ENCODE measurements around the gene NOMO2.
"Not testable (repeated sequence)": the region's sequence is repeated elsewhere in the genome, so short reads cannot be mapped to it uniquely, and the experiment has no call there.

Gene NOMO2

DNA sequence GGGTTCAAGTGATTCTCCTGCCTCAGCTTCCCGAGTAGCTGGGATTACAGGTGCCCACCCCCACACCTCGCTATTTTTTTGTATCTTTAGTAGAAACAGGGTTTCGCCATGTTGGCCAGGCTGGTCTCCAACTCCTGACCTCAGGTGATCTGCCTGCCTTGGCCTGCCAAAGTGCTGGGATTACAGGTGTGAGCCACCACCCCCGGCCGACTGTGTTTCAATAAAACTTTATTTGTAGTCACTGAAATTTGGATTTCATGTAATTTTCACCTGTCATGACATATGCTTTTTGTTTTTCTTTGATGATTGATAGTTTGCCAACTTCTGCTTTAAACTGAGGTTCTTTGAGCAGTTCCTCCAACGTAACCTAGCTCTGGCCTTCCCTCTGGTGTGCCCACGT is 12.0 kb upstream of the NOMO2 start:
- DNase-seq = not testable (repeated sequence)

DNA sequence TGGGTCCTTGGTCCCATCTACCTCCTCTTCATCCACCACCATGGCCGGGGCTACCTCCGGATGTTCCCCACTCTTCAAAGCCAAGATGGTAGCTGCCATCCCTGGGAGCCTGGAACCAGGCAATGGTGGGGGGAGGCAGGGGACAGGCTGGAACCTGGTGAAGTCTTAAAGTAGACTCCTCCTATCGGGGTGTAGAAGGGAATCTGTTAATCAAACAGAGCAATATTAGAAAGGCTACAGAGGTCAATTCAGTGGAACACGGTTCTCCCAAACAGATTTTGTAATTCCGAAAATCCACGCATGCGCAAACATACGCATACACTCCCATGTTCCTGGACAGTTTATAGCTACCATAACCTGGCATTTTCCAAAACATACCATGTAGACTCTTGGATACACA is 11.1 kb upstream of the NOMO2 start:
- DNase-seq = not testable (repeated sequence)

DNA sequence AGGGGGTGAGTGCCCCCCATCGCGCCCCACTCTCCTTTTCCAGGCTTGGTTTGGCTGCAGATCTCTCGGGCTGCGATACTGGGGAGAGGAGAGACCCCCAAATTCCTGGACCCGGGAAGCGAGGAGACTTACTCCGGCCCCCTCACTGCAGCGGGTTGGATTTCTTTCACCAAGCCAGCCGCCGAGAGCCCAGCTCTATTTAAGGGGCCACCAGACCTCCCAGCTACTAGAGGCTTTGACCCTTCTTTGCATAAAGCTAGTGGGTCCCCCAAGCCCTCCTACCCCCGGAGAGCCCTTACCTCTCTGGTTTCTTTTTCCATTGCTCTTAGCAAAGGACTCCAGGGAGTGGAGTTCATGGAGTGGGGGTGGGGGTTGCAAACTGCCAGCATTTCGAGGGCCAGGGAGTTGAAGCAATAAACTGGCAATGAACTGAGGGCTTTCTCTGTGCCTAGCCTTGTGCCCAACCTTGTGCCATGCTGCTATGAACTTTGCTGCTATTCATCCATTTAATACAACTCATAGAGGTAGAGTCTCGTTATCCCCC is 9.5 kb upstream of the NOMO2 start:
- DNase-seq = not testable (repeated sequence)

DNA sequence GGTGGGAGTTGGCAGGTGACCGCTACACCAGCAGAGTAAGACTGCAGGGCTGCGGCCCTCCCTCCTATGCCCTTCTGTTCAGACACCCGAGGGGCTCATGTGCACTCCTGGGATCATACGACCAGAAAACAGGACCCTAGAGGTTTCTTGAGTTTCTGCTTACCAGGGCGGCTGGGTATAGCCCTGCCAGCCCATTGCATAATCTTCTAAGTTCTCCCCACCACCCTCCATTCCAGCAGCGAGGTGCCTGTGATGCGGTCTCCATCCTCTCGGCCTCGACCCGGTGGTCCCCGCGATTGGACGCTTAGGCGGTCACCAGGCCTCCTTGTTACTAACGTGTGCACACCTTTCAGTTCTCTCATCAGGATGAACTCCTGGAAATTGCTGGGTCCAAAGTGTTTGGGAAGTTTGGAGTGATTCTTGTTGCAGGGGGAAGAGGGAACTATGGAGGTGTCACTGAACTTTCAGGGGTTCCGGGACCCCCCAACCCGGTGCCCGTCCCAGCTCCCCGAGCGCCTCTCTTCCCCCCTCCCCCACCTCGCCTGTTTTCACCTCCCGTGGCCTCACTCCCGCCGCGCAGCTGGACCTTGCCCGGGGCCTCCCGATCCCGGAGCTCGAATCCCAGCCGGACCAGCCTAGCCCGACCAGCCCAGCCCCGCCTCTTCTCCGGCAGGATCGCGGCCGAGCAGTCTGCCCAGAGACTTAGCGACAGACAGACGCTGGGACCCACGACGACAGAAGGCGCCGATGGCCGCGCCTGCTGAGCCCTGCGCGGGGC is 8.8 kb upstream of the NOMO2 start:
- DNase-seq = not testable (repeated sequence)

DNA sequence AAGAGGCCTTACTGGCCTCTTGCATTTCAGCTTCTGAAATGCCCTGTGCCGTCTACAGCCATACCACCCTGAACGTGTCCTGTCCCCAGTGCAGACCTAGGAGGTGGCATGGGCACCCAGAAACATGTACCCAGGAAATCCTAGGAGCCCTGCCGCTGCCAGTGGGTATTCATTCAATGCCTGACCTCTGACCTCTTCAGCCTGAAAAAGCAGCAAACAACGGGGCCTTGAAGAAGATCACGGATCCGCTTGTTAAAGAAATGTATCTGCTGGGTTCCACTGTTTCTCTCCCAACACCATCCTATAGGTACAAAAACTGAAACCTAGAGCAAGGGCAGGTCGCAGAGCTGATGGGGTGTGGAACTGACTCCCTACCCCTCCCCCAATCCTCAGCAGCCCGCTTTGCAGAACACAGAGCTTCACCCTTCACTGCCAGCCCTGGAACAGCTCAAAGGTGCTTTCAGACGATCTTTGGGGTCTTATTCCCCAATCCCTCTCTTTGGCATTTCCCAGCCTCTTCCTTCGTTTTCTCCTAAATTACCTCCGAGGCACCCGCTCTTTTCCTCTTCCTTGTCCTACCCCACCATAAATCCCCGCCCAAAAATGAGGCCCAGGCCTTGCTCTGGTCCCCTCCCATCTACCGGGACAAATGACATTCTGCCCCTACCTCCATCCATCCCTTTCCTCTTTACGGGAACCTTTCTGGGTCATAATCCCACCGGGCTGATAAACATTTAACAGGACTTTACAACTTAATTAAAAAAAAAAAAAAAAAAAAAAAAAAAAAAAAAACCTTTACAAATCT is 1.3 kb downstream of the NOMO2 start:
- not testable (repeated sequence) for DNase-seq

DNA sequence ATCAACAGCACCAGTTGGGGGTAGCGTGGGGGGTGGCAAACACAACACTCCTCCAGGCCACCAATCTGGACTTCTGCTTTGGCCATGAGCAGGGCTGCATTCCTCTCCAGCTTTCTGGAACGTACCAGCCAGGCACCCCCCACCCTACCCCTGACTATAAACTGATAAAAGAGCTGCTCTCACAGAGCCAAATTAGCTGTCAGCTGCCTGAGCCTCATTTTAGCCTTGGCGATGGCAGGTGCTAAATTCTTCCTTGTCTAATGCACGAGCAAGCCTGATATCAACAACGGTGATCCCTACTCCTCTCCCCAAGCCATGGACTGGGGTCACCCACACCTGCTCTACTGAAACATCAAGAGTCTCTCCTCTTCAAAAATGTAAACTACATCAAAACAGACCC is 8.2 kb downstream of the NOMO2 start:
- not testable (repeated sequence) for DNase-seq

DNA sequence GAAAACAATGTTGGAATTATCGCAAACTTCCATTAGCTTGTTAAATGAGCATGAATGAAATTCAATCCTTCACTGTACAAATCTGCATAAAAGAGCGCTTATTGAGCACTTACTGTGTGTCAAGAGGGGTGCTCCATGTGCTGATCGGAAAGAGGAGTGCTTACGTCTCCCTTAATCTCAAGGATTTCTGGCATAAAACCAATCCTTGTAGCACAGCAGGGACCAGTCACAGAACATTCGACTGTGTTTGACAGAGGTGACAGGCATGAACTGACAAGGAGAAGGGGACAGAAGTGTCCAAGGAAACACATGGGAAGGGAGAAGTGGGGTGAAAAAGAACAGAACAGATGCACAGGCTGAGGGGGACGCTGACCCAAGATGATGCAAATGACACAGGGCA is 14.5 kb downstream of the NOMO2 start:
- DNase-seq = not testable (repeated sequence)

DNA sequence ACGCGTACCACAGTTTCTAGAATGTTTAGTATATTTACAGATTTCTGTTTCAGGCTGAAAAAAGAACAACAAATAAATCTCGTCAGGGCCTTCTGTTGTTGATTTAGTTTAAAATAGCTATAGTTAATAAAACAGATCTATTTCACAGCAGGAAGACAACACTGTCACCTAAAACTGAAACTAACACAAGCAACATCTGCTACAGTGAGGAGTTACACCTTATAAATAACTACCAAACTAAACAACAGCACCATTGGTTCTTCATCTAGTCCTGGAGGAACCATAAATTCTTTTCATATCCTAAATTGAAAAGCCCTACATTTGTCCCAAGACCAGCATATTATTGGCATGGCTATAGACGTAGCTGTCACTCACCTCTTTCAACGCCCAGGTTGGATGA is 15.0 kb downstream of the NOMO2 start:
- DNase-seq = not testable (repeated sequence)

DNA sequence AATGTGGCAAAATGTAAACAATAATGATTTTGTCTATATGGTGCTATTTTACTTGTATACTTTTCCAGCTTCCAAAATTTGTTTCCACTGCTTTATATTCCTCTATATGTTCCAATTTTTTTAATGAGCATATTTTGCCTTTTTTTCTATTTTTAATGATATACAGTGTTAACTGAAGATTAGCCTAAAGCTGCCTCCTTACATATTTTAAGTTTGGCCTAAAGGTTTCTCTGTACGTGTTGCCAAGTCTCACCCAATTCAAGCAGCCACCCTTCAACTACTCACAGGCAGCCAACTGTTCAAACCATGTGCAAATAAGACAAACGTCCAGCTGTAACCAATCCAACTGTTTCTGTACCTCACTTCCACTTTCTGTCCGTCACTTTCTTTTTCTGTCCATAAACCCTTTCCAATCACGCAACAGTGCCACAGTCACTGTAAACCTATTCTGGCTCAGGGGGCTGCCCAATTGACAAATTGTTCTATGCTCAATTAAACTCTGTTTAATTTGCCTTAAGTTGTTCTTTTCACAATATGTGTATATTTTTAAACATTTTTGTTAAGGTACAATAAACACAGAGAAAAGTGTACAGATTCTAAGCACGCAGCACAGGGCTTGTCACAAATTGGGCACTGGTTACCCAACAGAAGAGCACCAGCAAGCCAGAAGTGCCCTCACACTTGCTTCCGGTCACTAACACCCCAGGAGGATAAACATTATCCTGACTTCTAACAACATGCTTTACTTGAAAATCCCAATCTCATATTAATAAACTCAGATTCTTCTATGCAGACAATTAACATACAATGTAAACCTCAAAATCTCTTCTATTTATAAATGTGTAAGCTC is 17.4 kb downstream of the NOMO2 start:
- not testable (repeated sequence) for DNase-seq

DNA sequence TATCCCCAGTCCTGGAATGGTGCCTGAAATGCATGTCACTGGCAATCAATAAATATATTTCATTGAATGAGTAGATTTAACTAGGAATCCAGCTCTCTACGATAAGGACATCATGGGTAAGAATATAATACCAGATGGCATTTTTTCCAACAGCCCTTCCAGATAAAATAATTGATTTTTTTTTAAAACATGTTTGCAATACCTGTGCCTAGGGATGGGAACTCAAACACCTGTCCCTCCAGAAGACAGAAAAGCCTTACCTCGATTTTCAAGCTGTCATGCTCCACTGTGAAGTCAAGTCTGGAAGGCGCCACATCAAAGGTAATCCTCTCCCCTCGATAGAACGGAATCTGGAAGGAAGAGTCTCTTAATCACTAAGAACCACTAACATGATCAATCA is 20.0 kb downstream of the NOMO2 start:
- not testable (repeated sequence) for DNase-seq

DNA sequence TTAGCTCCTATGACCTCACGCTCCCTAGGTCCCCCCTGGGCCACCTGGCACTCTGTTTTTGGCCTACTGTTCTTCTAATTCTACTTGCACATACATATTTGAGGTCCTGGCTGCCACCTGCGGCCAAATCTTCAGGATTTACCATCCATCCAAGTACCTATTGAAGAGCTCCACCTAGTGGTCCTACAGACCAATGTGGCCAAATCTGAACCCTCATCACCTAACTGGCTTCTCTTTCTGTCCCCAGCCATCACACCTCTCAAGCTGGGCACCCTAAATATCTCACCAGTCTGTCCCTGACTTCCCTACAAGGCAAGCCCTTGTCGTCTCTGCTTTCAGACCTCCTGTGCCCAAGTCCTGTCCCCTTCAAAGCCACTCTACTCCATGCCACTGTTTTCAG is 24.9 kb downstream of the NOMO2 start:
- DNase-seq = not testable (repeated sequence)

DNA sequence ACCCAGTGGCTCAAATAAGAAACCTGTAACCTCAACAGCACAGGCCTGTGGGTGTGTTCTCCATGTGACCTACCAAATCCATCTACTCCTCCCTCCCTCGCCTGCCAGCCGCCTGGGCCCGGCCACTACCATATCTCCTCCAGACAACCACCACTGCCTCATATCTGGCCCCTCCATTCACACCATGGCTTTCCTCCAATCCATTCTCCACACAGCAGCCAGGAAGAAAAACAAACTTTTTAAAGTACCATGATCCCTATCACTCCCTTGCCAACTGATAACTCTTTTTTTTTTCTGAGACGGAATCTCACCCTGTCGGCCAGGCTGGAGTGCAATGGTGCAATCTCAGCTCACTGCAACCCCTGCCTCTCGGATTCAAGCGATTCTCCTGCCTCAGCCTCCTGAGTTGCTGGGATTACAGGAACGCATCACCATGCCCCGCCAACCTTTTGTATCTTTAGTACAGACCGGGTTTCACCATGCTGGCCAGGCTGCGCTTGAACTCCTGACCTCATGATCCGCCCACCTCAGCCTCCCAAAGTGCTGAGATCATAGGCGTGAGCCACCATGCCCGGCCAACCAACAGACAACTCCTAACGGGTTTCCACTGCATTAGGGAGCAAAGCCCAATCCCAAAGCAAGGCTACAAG is 26.3 kb downstream of the NOMO2 start:
- not testable (repeated sequence) for DNase-seq

DNA sequence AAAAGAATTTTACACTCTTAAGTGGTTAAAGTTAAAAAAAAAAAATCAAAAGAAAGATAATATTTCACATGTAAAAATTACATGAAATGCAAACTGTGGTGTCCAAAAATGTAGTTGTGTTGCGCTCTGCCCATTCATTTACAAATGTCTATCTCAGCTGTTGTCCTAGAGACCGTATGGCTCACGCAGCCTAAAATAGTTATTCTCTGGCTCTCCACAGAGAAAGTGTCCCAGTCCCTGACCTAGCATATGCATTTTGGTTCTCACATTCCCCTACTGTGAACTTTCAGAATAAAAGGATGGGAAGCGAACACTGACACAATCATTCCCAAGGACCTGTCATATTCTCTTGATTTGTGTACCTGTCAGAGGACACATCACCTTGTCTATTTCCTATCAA is 27.6 kb downstream of the NOMO2 start:
- not testable (repeated sequence) for DNase-seq

DNA sequence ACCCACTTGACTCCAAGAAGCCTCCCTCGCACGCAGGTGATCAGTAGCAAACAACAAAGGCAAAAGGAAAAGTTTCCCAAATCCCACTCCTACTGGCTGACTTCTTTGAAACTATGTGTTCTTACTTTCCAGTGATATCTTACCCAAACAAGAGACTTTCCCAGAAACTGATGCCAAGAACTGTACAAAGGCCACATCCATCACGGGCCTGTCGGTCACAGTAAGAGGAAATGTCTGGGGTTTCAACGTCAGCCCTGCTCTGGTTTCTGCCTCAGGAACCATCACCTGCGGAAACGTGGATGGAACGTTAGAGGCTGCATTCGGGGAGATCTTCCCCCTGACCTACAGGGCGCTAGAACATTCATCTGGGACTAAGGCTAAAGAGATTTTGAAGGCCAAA is 30.6 kb downstream of the NOMO2 start:
- not testable (repeated sequence) for DNase-seq

DNA sequence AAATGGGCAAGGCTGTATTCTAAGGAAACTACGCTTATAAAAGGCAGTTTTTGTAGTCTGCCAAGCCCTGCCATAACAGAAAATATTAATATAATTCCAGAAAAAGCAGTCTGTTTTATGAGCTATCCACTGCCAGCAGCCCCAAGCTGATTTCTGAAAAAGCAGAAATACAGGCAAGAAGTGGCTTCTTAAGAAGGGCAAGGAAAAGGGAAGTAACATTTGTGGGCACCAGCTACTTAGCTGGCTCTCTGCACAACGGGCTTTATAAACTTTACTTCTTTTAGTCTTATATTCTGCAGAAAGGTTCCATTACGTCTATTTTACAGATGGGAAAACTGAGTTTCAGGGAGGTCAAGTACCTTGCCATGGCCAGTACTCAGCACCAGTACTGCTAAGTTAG is 31.6 kb downstream of the NOMO2 start:
- not testable (repeated sequence) for DNase-seq

DNA sequence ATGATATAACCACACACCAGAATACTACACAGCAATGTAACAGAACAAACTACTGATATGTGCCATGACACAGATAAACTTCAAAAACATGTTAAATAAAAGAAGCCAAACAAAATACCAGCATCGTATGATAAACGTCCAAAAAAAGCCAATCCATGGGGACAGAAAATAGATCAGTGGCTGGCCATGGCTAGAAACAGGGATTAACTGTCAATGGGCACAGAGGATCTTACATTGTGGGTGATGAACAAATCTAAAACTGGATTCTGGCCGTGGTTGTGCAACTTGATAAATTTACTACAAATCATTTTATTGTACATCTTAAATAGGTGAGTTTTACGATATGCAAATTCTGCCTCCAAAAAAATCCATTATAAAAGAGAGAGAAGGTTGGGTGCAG is 35.4 kb downstream of the NOMO2 start:
- not testable (repeated sequence) for DNase-seq

DNA sequence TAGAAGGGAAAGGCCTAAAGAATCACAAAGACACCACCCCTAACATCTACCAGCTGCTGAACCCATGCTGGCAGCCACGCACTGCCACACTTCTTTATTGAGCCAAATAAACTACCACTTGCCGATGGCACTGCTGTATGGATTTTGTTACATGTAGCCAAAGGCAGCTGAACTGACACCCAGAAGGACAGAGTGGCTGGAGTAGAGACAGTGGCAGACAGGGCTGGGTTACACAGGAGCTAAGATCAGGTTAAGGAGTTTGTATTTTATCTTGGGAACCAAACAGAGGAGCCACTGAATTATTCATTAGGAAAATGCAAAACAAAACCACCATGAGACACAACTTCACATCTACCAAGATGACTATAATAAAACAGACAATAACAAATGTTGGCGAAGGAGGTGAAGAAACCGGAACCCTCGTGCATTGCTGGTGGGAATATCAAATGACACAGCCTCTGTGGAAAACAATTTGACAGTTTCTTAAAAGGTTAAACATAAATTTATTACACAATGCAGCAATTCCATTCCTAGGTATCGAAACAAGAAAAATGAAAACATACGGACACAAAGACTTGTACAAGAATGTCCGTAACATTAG is 35.9 kb downstream of the NOMO2 start:
- DNase-seq = not testable (repeated sequence)

DNA sequence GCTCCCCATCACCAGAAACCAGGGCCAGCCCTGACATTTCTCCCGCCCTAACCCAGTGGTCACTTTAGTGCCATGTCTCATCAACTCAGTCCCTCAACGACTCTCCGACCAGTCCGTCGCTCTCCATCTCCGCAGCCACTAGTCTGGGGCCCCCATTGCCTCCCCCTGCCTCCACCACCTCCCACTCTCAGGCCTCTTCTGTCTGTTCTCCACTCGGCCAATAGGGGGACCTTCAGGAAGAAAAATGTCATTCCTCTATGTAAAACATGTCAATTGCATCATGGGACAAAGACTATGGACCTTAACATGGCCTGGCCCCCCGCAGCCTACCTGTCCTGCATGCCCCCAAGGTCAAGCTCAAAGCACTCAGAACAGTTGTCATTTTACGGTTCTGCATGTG is 39.3 kb downstream of the NOMO2 start:
- not testable (repeated sequence) for DNase-seq

DNA sequence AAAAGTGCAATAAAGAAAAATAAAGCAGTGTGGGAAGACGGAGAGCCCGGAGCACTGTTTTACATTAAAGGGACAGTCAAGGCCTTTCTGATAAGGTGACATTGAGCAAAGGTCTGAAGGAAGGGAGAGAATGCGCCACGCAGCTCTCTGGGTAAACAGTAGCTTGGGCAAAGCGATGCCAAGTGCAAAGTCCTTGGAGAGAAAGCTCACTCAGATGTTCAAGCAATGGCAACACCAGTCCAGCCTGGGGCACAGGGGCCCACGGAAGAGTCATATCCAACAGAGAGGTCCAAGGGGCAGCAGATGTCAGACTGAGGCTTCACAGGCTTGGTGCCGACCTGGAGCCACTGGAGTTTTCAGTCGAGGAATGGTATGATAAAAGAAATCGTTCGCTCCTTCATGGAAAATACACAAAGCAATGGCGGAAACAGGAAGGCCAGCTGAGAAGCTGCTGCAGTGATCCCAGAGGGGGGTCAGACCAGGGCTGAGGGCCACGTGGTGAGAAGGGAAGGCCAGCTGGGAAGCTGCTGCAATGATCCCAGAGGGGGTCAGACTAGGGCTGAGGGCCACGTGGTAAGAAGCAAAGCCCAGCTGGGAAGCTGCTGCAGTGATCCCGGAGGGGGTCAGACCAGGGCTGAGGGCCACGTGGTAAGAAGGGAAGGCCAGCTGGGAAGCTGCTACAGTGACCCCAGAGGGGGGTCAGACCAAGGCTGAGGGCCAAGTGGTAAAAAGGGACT is 40.3 kb downstream of the NOMO2 start:
- not testable (repeated sequence) for DNase-seq

DNA sequence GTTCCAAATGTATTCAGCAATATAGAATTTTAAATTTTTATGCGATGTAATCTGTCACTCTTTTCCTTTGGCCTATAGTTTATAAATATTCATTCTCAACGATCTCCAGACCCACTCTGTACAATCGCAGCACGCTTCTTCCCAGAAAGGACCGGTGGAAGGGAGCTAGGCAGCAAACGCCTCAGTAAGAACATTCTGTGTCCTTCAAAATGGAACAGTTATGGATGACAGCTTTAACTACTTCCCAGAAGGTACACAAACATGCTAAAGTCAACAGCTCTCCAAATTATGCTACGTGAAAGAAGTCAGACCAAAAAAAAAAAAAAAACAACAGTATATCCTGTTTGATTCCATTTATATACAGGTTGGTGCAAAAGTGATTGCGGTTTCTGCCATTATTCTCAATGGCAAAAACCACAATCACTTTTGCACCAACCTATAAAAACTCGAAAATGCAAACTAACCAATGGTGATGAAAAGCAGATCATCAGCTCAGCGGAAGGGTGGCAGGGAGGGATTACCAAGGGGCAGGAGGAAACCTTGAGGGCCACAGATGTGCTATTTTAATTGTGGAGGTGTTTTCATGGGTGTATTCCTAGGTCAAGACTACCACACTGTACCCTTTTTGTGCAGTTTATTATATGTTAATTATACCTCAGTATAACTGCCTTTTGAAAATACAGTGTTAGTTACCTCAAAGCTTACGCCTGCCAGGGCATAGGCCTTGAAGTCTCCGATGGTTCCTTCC is 43.2 kb downstream of the NOMO2 start:
- not testable (repeated sequence) for DNase-seq

All from activated effector memory CD4-positive, alpha-beta T cell treated with anti-CD3 and anti-CD28 coated beads, Interleukin-2, amount 50 U/mL, for 16 hours (primary cell).